MG63 (cell line): Measurements from ENCODE around the gene MAPKAP1. TPM values are rescaled to one million over a fixed set of nuclear protein-coding genes. Genes with fewer than 3 reads are reported as not detected.

Experiments
- DNase-seq: peaks from one replicate; pipeline ENCODE4 v3.0.0-alpha.2; 2020
- H3K27me3 ChIP-seq: fragments of 250-450 bp; sonication (Bioruptor Pico); 2 replicates; pipeline ENCODE4 v1.5.1; 2020; ENCODE audit warnings: mild to moderate bottlenecking, moderate library complexity
- H3K36me3 ChIP-seq: fragments of 250-450 bp; sonication (Bioruptor Pico); 2 replicates; pipeline ENCODE4 v1.5.1; 2020; ENCODE audit warnings: mild to moderate bottlenecking, moderate library complexity
- H3K4me3 ChIP-seq: fragments of 250-450 bp; sonication (Bioruptor Pico); 2 replicates; pipeline ENCODE4 v1.5.1; 2020; ENCODE audit warnings: mild to moderate bottlenecking, moderate library complexity
- H3K9me3 ChIP-seq: fragments of 250-450 bp; sonication (Bioruptor Pico); 2 replicates; pipeline ENCODE4 v1.5.1; 2020; ENCODE audit warnings: mild to moderate bottlenecking, moderate library complexity
- total RNA-seq: library from RNA; depleted of rRNA; stranded (reverse); fragments of >200 nt; shearing (Covaris generic); gene quantifications from 2 replicates; pipeline ENCODE4 v1.2.3, GENCODE V29; 2014; ENCODE audit warnings: low replicate concordance

MAPKAP1 gene
- total RNA-seq, 1 experiment from 2014 or later = 91.7 TPM

GRCh38 chr9:125690679-125691078, 16.3 kb downstream of the MAPKAP1 start:
- DNase-seq = no peak
- Histone ChIP-seq H3K36me3 (peaks cover 3% of the 10 kb centered on the region), H3K4me3 (no peak overlapping the region), H3K27me3 (no peaks in the 10 kb centered on the region), H3K9me3 (no peaks in the 10 kb centered on the region)

- no peak overlapping the region for H3K4me3 ChIP-seq
These were observed 19.7 kb downstream of the MAPKAP1 start for GRCh38 chr9:125687163-125687863.

GRCh38 chr9:125685167-125685566, 21.8 kb downstream of the MAPKAP1 start:
- Histone ChIP-seq H3K4me3 (no peak overlapping the region), H3K36me3 (peaks cover 8% of the 10 kb centered on the region), H3K9me3 (no peaks in the 10 kb centered on the region), H3K27me3 (no peaks in the 10 kb centered on the region)
- DNase-seq = no peak

More at GRCh38 chr9:125687163-125687863, 19.7 kb downstream of the MAPKAP1 start:
- H3K9me3 ChIP-seq = no peaks in the 10 kb centered on the region
- H3K36me3 ChIP-seq = peaks cover 6% of the 10 kb centered on the region
- no peaks in the 10 kb centered on the region for H3K27me3 ChIP-seq
- DNase-seq = no peak

- H3K4me3 ChIP-seq = no peak overlapping the region
- H3K27me3 ChIP-seq = no peaks in the 10 kb centered on the region
- no peaks in the 10 kb centered on the region for H3K9me3 ChIP-seq
- H3K36me3 ChIP-seq = peaks cover 8% of the 10 kb centered on the region
- no peak for DNase-seq
These were observed 23.5 kb downstream of the MAPKAP1 start for GRCh38 chr9:125683486-125683885.

GRCh38 chr9:125682340-125682739, 24.7 kb downstream of the MAPKAP1 start:
- H3K9me3 ChIP-seq = no peaks in the 10 kb centered on the region
- no peak overlapping the region for H3K4me3 ChIP-seq
- DNase-seq = no peak

GRCh38 chr9:125681657-125682056, 25.4 kb downstream of the MAPKAP1 start:
- H3K4me3 ChIP-seq = no peak overlapping the region
- H3K9me3 ChIP-seq = no peaks in the 10 kb centered on the region
- peaks cover 11% of the 10 kb centered on the region for H3K36me3 ChIP-seq
- H3K27me3 ChIP-seq = no peaks in the 10 kb centered on the region
- no peak for DNase-seq

More at GRCh38 chr9:125682340-125682739, 24.7 kb downstream of the MAPKAP1 start:
- Histone ChIP-seq H3K27me3 (no peaks in the 10 kb centered on the region), H3K36me3 (peaks cover 8% of the 10 kb centered on the region)

- H3K9me3 ChIP-seq = no peaks in the 10 kb centered on the region
- H3K4me3 ChIP-seq = no peak overlapping the region
- DNase-seq = no peak
- no peaks in the 10 kb centered on the region for H3K27me3 ChIP-seq
- H3K36me3 ChIP-seq = peaks cover 11% of the 10 kb centered on the region
These were observed 25.9 kb downstream of the MAPKAP1 start for GRCh38 chr9:125681086-125681622.

- Histone ChIP-seq H3K36me3 (peaks cover 11% of the 10 kb centered on the region), H3K27me3 (no peaks in the 10 kb centered on the region), H3K9me3 (no peaks in the 10 kb centered on the region), H3K4me3 (no peak overlapping the region)
- DNase-seq = no peak
These were observed 26.6 kb downstream of the MAPKAP1 start for GRCh38 chr9:125680445-125680844.

- Histone ChIP-seq H3K36me3 (peaks cover 9% of the 10 kb centered on the region), H3K27me3 (no peaks in the 10 kb centered on the region), H3K9me3 (no peaks in the 10 kb centered on the region), H3K4me3 (no peak overlapping the region)
- DNase-seq = no peak
These were observed 27.3 kb downstream of the MAPKAP1 start for GRCh38 chr9:125679597-125680189.

- no peak for DNase-seq
- no peaks in the 10 kb centered on the region for H3K27me3 ChIP-seq
- no peak overlapping the region for H3K4me3 ChIP-seq
These were observed 31.7 kb downstream of the MAPKAP1 start for GRCh38 chr9:125674981-125675973.

GRCh38 chr9:125672876-125673275, 34.1 kb downstream of the MAPKAP1 start:
- Histone ChIP-seq H3K36me3 (peaks cover 10% of the 10 kb centered on the region), H3K27me3 (no peaks in the 10 kb centered on the region), H3K4me3 (no peak overlapping the region), H3K9me3 (no peaks in the 10 kb centered on the region)
- DNase-seq = no peak

More at GRCh38 chr9:125674981-125675973, 31.7 kb downstream of the MAPKAP1 start:
- H3K36me3 ChIP-seq = peaks cover 3% of the 10 kb centered on the region
- no peaks in the 10 kb centered on the region for H3K9me3 ChIP-seq

GRCh38 chr9:125663127-125663526, 43.9 kb downstream of the MAPKAP1 start:
- Histone ChIP-seq H3K9me3 (no peaks in the 10 kb centered on the region), H3K36me3 (peaks cover 11% of the 10 kb centered on the region), H3K27me3 (no peaks in the 10 kb centered on the region), H3K4me3 (no peak overlapping the region)
- DNase-seq = no peak

- Histone ChIP-seq H3K27me3 (no peaks in the 10 kb centered on the region), H3K36me3 (peaks cover 16% of the 10 kb centered on the region), H3K9me3 (no peaks in the 10 kb centered on the region), H3K4me3 (no peak overlapping the region)
- DNase-seq = no peak
These were observed 46.5 kb downstream of the MAPKAP1 start for GRCh38 chr9:125660557-125660956.

GRCh38 chr9:125659954-125660353, 47.1 kb downstream of the MAPKAP1 start:
- peak; percentile 39 for DNase-seq
- H3K27me3 ChIP-seq = no peaks in the 10 kb centered on the region
- no peaks in the 10 kb centered on the region for H3K9me3 ChIP-seq
- H3K4me3 ChIP-seq = no peak overlapping the region
- H3K36me3 ChIP-seq = peaks cover 16% of the 10 kb centered on the region

- Histone ChIP-seq H3K27me3 (no peaks in the 10 kb centered on the region), H3K36me3 (peaks cover 16% of the 10 kb centered on the region), H3K4me3 (no peak overlapping the region), H3K9me3 (no peaks in the 10 kb centered on the region)
- DNase-seq = no peak
These were observed 47.7 kb downstream of the MAPKAP1 start for GRCh38 chr9:125659201-125659840.

GRCh38 chr9:125656560-125656959, 50.4 kb downstream of the MAPKAP1 start:
- H3K27me3 ChIP-seq = no peaks in the 10 kb centered on the region
- H3K4me3 ChIP-seq = no peak overlapping the region
- H3K36me3 ChIP-seq = peaks cover 15% of the 10 kb centered on the region
- H3K9me3 ChIP-seq = no peaks in the 10 kb centered on the region
- no peak for DNase-seq
